Testis (tissue), 2 donors: Measurements from ENCODE around the gene GEMIN7.

Experiments
- POLR2A ChIP-seq: fragments of 450-650 bp; IDR thresholded peaks from one replicate; pipeline ENCODE4 v1.6.1; 2017; ENCODE audit warnings: antibody characterized with exemption, mild to moderate bottlenecking, moderate library complexity
- TF ChIP-seq, protein P1 (sequence below), 3 experiments: fragments of 450-650 bp in 2 of 3; fragments of 200-600 bp in 1 of 3; sonication (generic) in 1 of 3; IDR thresholded peaks; one replicate each; pipeline ENCODE4 v1.5.1; 2016 to 2019; ENCODE audit warnings: antibody characterized with exemption in 3 of 3, mild to moderate bottlenecking in 2 of 3, moderate library complexity in 1 of 3

GRCh38 chr19:45058622-45059159 is 20.4 kb upstream of the GEMIN7 start:
- TF ChIP-seq POLR2A = no peak
- TF ChIP-seq, protein P1, sequence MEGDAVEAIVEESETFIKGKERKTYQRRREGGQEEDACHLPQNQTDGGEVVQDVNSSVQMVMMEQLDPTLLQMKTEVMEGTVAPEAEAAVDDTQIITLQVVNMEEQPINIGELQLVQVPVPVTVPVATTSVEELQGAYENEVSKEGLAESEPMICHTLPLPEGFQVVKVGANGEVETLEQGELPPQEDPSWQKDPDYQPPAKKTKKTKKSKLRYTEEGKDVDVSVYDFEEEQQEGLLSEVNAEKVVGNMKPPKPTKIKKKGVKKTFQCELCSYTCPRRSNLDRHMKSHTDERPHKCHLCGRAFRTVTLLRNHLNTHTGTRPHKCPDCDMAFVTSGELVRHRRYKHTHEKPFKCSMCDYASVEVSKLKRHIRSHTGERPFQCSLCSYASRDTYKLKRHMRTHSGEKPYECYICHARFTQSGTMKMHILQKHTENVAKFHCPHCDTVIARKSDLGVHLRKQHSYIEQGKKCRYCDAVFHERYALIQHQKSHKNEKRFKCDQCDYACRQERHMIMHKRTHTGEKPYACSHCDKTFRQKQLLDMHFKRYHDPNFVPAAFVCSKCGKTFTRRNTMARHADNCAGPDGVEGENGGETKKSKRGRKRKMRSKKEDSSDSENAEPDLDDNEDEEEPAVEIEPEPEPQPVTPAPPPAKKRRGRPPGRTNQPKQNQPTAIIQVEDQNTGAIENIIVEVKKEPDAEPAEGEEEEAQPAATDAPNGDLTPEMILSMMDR (IDR thresholded peaks at IDR 0.05) = no peak
